OCI-LY3 (cell line): ENCODE measurements around the gene SLC7A11.
"Not testable (repeated sequence)": the region's sequence is repeated elsewhere in the genome, so short reads cannot be mapped to it uniquely, and the experiment has no call there.

ENCODE experiments used
- H2AFZ ChIP-seq: fragments of 200-600, 300-600 bp; shearing (Covaris generic); 2 replicates; pipeline ENCODE4 v1.6.0; 2014; ENCODE audit warnings: antibody characterized with exemption, low read depth, low read length
- H3K27ac ChIP-seq: fragments of 200-600, 300-600 bp; sonication (generic); 2 replicates; pipeline ENCODE4 v1.5.1; 2014; ENCODE audit warnings: mild to moderate bottlenecking, low read length, moderate library complexity, mixed read lengths
- H3K27me3 ChIP-seq: fragments of 200-600, 300-600 bp; sonication (generic); 2 replicates; pipeline ENCODE4 v1.6.1; 2014; ENCODE audit warnings: low read depth, low read length, mixed read lengths
- H3K36me3 ChIP-seq: fragments of 200-600, 300-600 bp; sonication (generic); replicated peaks from 2 replicates; pipeline ENCODE3; 2014; ENCODE audit warnings: low read depth, low read length, mixed read lengths
- H3K4me1 ChIP-seq: fragments of 300-600, 200-600 bp; sonication (generic); 2 replicates; pipeline ENCODE4 v1.6.1; 2014; ENCODE audit warnings: low read length, mixed read lengths
- H3K4me2 ChIP-seq: fragments of 200-600, 300-600 bp; sonication (generic); 2 replicates; pipeline ENCODE4 v1.6.1; 2014; ENCODE audit warnings: low read length, mixed read lengths
- H3K4me3 ChIP-seq: fragments of 300-600, 200-600 bp; sonication (generic); 2 replicates; pipeline ENCODE4 v1.5.1; 2014; ENCODE audit warnings: antibody characterized with exemption, mild to moderate bottlenecking, low read length, moderate library complexity
- H3K79me2 ChIP-seq: fragments of 300-600, 200-600 bp; shearing (Covaris generic); 2 replicates; pipeline ENCODE4 v1.6.1; 2014; ENCODE audit warnings: mild to moderate bottlenecking, low read length, mixed read lengths
- H3K9ac ChIP-seq: fragments of 300-600, 200-600 bp; shearing (Covaris generic); 2 replicates; pipeline ENCODE4 v1.6.0; 2014; ENCODE audit warnings: mild to moderate bottlenecking, low read length, moderate library complexity
- H3K9me3 ChIP-seq: fragments of 200-600, 300-600 bp; shearing (Covaris generic); 2 replicates; pipeline ENCODE4 v1.6.1; 2014; ENCODE audit warnings: low read length, mixed read lengths; ENCODE audit not compliant: insufficient read depth
- H4K20me1 ChIP-seq: fragments of 200-600, 300-600 bp; sonication (generic); 2 replicates; pipeline ENCODE4 v1.6.1; 2016; ENCODE audit warnings: low read length, mixed read lengths; ENCODE audit not compliant: insufficient read depth
- EZH2phosphoT487 ChIP-seq: fragments of 200-600 bp; shearing (Covaris generic); IDR thresholded peaks from 2 replicates; pipeline ENCODE4 v1.6.1; 2018; ENCODE audit warnings: antibody characterized with exemption, mixed run types, low read depth
- TF ChIP-seq, protein P1 (sequence below): fragments of 200-600, 300-600 bp; sonication (generic); IDR thresholded peaks from 2 replicates; pipeline ENCODE4 v1.5.1; 2014; ENCODE audit warnings: antibody characterized with exemption, low read length, low read depth

Gene SLC7A11

GRCh38 chr4:138218976-138219375 is 23.2 kb downstream of the SLC7A11 start:
- Histone ChIP-seq H4K20me1 (no peaks in the 10 kb centered on the region), H2AFZ (no peak overlapping the region), H3K27ac (no peak overlapping the region), H3K79me2 (no peaks in the 10 kb centered on the region), H3K9me3 (no peaks in the 10 kb centered on the region), H3K4me3 (no peak overlapping the region), H3K9ac (no peak overlapping the region), H3K4me1 (peaks cover 16% of the 10 kb centered on the region), H3K36me3 (no peaks in the 10 kb centered on the region), H3K4me2 (no peak overlapping the region), H3K27me3 (no peaks in the 10 kb centered on the region)
- TF ChIP-seq, protein P1, sequence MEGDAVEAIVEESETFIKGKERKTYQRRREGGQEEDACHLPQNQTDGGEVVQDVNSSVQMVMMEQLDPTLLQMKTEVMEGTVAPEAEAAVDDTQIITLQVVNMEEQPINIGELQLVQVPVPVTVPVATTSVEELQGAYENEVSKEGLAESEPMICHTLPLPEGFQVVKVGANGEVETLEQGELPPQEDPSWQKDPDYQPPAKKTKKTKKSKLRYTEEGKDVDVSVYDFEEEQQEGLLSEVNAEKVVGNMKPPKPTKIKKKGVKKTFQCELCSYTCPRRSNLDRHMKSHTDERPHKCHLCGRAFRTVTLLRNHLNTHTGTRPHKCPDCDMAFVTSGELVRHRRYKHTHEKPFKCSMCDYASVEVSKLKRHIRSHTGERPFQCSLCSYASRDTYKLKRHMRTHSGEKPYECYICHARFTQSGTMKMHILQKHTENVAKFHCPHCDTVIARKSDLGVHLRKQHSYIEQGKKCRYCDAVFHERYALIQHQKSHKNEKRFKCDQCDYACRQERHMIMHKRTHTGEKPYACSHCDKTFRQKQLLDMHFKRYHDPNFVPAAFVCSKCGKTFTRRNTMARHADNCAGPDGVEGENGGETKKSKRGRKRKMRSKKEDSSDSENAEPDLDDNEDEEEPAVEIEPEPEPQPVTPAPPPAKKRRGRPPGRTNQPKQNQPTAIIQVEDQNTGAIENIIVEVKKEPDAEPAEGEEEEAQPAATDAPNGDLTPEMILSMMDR, result no peak
- TF ChIP-seq EZH2phosphoT487, result no peak

DNA sequence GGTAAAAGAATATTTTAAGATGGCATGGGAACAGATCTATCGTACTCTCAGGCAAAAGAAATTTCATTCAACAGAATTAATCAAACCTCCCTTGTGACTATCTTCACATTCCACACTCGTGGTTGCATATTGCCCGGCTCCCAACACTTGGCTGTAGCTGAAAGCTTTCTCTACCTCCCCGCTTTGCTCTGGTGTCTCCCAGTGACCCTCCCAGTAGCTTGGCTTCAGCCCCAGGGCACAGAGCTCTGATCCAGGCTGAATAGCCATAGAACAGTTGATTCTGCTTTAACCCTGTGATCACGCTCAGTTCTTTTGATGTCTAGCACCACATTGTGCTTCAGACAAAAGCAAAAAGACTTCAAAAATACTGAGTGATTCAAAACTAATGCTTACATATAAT is 24.6 kb downstream of the SLC7A11 start:
- Histone ChIP-seq H3K27me3 (no peaks in the 10 kb centered on the region), H3K27ac (no peak overlapping the region), H3K36me3 (no peaks in the 10 kb centered on the region), H3K9me3 (no peaks in the 10 kb centered on the region), H3K9ac (no peak overlapping the region), H3K4me3 (no peak overlapping the region), H3K4me1 (peaks cover 7% of the 10 kb centered on the region), H3K4me2 (no peak overlapping the region), H2AFZ (no peak overlapping the region), H4K20me1 (no peaks in the 10 kb centered on the region), H3K79me2 (no peaks in the 10 kb centered on the region)
- TF ChIP-seq, protein P1, result no peak

- Histone ChIP-seq H3K4me2 (no peak overlapping the region), H3K27me3 (no peaks in the 10 kb centered on the region), H2AFZ (no peak overlapping the region), H3K36me3 (no peaks in the 10 kb centered on the region), H4K20me1 (no peaks in the 10 kb centered on the region), H3K4me3 (no peak overlapping the region), H3K9me3 (no peaks in the 10 kb centered on the region), H3K9ac (no peak overlapping the region), H3K79me2 (no peaks in the 10 kb centered on the region), H3K27ac (no peak overlapping the region), H3K4me1 (peaks cover 7% of the 10 kb centered on the region)
- TF ChIP-seq EZH2phosphoT487, result no peak
- TF ChIP-seq, protein P1, result no peak
Observed at GRCh38 chr4:138216272-138216867, 25.8 kb downstream of the SLC7A11 start.

DNA sequence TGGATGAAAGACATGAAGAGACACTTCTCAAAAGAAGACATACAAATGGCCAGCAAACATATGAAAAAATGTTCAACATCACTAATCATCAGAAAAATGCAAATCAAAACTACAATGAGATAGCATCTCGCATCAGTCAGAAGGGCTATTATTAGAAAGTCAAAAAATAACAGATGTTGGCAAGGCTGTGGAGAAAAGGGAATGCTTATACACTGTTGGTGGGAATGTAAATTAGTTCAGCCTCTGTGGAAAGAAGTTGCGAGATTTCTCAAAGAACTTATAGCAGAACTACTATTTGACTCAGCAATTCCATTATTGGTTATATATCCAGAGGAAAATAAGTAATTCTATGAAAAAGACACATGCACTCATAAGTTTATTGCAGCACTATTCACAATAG is 31.6 kb downstream of the SLC7A11 start:
- not testable (repeated sequence) for H3K27me3 ChIP-seq, H3K79me2 ChIP-seq, H3K9ac ChIP-seq, H3K9me3 ChIP-seq, H2AFZ ChIP-seq, H3K4me2 ChIP-seq, H3K4me1 ChIP-seq, H4K20me1 ChIP-seq, H3K27ac ChIP-seq, H3K4me3 ChIP-seq, H3K36me3 ChIP-seq

GRCh38 chr4:138209094-138209493 is 33.1 kb downstream of the SLC7A11 start:
- Histone ChIP-seq H3K36me3 (no peaks in the 10 kb centered on the region), H3K79me2 (no peaks in the 10 kb centered on the region), H3K4me2 (no peak overlapping the region), H3K9me3 (no peaks in the 10 kb centered on the region), H3K4me3 (no peak overlapping the region), H3K4me1 (no peaks in the 10 kb centered on the region), H3K27ac (no peak overlapping the region), H4K20me1 (no peaks in the 10 kb centered on the region), H3K9ac (no peak overlapping the region), H2AFZ (no peak overlapping the region), H3K27me3 (no peaks in the 10 kb centered on the region)
- TF ChIP-seq, protein P1, result no peak
- TF ChIP-seq EZH2phosphoT487, result no peak
